Measurements from ENCODE around the gene SCARF2.
"Not testable (repeated sequence)": the region's sequence is repeated elsewhere in the genome, so short reads cannot be mapped to it uniquely, and the experiment has no call there.

The SCARF2 gene

DNA sequence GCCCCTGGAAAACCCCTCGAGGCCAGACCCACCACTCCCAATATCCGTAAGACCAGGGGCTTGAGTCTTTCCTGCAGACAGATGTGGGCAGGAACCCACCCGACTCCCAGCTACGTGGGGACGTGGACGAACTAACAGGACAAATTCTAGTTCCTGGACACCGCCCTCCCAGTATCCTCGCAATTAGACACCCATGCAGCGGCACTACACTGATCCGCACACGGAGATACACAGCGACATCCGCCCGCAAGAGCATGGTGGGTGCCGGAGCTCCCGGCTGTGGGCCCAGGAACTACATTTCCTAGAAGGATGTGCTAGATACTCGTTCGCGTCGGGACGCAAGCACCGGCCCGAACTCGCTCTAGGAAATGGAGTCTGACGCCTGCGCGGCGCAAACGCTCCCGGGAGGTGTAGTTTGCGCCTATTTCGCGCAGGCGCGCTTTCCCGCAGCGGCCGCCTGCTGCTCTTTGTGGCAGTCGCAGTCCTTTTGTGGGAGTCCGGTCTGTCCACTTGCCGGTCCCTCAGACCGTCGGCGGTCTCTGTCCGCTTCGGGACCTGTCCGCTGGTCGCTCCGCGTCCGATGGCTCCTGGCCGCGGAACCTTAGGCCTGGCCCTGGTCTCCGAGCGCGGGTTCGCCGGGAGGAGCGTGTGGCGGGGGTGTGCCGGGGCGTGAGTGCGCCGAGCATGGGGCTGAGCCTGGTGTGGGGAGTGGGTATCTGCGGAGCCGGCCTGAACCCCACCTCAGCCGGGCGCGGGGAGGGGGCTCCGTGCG is 43.7 kb downstream of the SCARF2 start, which contains the start of gene ZNF74:
ZNF74 (plus strand) TSS at position 447 of the 772 bp plus-strand sequence. CDS start 478 bp downstream, outside the sequence.
- TF ChIP-seq, protein P1, sequence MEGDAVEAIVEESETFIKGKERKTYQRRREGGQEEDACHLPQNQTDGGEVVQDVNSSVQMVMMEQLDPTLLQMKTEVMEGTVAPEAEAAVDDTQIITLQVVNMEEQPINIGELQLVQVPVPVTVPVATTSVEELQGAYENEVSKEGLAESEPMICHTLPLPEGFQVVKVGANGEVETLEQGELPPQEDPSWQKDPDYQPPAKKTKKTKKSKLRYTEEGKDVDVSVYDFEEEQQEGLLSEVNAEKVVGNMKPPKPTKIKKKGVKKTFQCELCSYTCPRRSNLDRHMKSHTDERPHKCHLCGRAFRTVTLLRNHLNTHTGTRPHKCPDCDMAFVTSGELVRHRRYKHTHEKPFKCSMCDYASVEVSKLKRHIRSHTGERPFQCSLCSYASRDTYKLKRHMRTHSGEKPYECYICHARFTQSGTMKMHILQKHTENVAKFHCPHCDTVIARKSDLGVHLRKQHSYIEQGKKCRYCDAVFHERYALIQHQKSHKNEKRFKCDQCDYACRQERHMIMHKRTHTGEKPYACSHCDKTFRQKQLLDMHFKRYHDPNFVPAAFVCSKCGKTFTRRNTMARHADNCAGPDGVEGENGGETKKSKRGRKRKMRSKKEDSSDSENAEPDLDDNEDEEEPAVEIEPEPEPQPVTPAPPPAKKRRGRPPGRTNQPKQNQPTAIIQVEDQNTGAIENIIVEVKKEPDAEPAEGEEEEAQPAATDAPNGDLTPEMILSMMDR (IDR thresholded peaks at IDR 0.05; ENCODE audit: poor library complexity, severe bottlenecking) = no peak
- Histone ChIP-seq H3K4me3 (ENCODE audit: severe bottlenecking) (peak within 1 kb of the TSS; percentile 79), H3K4me1 (ENCODE audit: insufficient read depth, poor library complexity, severe bottlenecking) (no peaks in the 10 kb centered on the region), H3K27ac (ENCODE audit: poor library complexity, severe bottlenecking) (no peak within 1 kb of the TSS), H3K9me3 (ENCODE audit: severe bottlenecking) (no peaks in the 10 kb centered on the region), H3K27me3 (ENCODE audit: insufficient read depth, poor library complexity, severe bottlenecking) (no peaks in the 10 kb centered on the region), H3K36me3 (ENCODE audit: low read depth) (no peaks in the 10 kb centered on the region)
- DNase-seq (ENCODE audit: low spot score) = no peak
- peak; percentile 92 for ATAC-seq (ENCODE audit: low read depth)

DNA sequence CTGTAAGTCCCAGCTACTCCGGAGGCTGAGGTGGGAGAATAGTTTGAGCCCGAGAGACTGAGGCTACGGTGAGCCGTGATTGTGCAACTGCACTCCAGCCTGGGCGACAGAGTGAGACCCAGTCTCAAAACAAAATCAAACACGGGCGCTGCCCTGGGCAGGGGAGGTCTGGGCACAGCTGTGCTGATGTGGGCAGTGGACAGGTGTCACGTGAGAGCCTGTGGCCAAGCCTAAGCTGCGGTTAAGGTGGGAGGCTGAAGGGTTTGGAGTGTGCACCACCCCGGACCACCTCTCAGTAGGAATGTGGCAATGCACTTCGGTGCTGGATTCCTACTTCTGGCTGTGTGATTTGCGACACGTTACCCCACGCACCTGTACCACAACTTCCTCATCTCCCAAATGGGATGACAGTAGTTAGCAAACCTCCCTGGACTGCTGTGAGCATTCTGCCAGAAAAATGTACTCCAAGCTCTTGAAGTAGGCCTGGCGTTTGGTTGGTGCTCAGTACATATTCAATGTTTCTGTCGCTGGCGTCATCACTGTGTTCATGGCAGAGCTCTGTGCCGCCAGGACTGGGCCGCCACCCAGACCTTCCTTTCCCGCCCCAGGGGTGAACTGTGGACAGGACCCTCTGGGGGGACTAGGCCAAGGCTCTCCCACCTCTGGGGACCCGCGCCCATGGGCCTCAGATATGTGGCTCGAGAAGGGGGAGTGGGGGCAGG is 44.5 kb downstream of the SCARF2 start:
- Histone ChIP-seq H3K4me1 (ENCODE audit: insufficient read depth, poor library complexity, severe bottlenecking) (no peaks in the 10 kb centered on the region), H3K36me3 (ENCODE audit: low read depth) (no peaks in the 10 kb centered on the region), H3K4me3 (ENCODE audit: severe bottlenecking) (peak overlapping the region; percentile 79), H3K9me3 (ENCODE audit: severe bottlenecking) (no peaks in the 10 kb centered on the region), H3K27ac (ENCODE audit: poor library complexity, severe bottlenecking) (no peak overlapping the region), H3K27me3 (ENCODE audit: insufficient read depth, poor library complexity, severe bottlenecking) (no peaks in the 10 kb centered on the region)
- TF ChIP-seq, protein P1 (IDR thresholded peaks at IDR 0.05; ENCODE audit: poor library complexity, severe bottlenecking) = no peak
- DNase-seq (ENCODE audit: low spot score) (no peak), ATAC-seq (ENCODE audit: low read depth) (no peak)

DNA sequence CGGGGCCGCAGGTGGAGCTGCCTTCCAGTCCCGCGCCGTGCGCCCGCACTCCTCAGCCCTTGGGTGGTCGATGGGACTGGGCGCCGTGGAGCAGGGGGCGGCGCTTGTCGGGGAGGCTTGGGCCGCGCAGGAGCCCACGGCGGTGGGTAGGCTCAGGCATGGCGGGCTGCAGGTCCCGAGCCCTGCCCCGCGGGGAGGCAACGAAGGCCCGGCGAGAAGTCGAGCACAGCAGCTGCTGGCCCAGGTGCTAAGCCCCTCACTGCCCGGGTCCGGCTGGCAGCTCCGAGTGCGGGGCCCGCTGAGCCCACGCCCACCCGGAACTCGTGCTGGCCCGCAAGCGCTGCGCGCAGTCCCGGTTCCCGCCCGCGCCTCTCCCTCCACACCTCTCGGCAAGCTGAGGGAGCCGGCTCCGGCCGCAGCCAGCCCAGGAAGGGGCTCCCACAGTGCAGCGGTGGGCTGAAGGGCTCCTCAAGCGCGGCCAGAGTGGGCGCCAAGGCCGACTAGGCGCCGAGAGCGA is 45.2 kb downstream of the SCARF2 start:
- H3K4me3 ChIP-seq (ENCODE audit: severe bottlenecking); H3K36me3 ChIP-seq (ENCODE audit: low read depth); H3K4me1 ChIP-seq (ENCODE audit: insufficient read depth, poor library complexity, severe bottlenecking); H3K27me3 ChIP-seq (ENCODE audit: insufficient read depth, poor library complexity, severe bottlenecking); ATAC-seq (ENCODE audit: low read depth); DNase-seq (ENCODE audit: low spot score); H3K27ac ChIP-seq (ENCODE audit: poor library complexity, severe bottlenecking); H3K9me3 ChIP-seq (ENCODE audit: severe bottlenecking): not testable (repeated sequence)

DNA sequence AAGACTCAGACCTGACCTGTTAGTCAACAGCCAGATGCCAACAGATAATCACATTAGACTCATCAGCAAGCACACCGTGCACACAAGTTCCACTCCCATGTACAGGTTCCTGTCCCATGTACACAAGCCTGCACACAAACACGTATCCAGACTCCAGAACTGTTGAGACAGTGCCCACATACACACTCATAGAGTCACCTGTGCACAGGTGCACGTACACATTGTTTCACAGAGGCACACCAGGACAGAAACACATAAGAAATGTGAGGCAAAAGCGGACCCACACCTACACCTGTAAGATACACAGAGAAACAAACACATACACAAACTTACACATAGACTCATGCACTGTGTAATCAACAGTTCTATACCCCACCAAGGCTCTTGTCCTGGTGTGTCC is 46.4 kb downstream of the SCARF2 start:
- ATAC-seq (ENCODE audit: low read depth) (no peak), DNase-seq (ENCODE audit: low spot score) (no peak)
- Histone ChIP-seq H3K36me3 (ENCODE audit: low read depth) (no peaks in the 10 kb centered on the region), H3K27me3 (ENCODE audit: insufficient read depth, poor library complexity, severe bottlenecking) (peaks cover under 1% of the 10 kb centered on the region), H3K4me3 (ENCODE audit: severe bottlenecking) (no peak overlapping the region), H3K4me1 (ENCODE audit: insufficient read depth, poor library complexity, severe bottlenecking) (no peaks in the 10 kb centered on the region), H3K27ac (ENCODE audit: poor library complexity, severe bottlenecking) (no peak overlapping the region), H3K9me3 (ENCODE audit: severe bottlenecking) (no peaks in the 10 kb centered on the region)
- TF ChIP-seq, protein P1 (IDR thresholded peaks at IDR 0.05; ENCODE audit: poor library complexity, severe bottlenecking) = no peak

DNA sequence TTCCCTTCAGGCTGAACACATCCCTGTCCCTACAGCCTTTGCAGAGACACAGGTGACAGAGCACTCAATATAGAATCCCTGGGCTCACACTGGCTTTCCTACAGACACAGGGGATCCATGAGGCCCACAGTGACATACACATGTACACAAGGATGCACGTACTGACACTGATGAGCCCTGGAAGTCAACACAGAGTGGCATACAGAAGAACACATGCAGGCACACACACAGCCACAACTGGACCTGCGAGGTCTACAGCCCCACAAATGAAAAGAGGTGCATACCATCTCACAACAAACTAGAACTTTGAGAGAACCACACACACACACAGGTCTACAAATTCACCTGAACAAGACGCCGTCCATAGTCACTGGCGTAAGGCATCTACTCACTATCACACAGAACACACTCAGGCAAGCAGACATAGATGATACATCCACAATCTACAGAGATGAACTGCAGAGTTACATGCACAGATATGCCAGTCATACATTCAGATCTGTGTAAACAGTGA is 47.2 kb downstream of the SCARF2 start:
- Histone ChIP-seq H3K36me3 (ENCODE audit: low read depth) (no peaks in the 10 kb centered on the region), H3K27me3 (ENCODE audit: insufficient read depth, poor library complexity, severe bottlenecking) (peaks cover 4% of the 10 kb centered on the region), H3K4me3 (ENCODE audit: severe bottlenecking) (no peak overlapping the region), H3K4me1 (ENCODE audit: insufficient read depth, poor library complexity, severe bottlenecking) (no peaks in the 10 kb centered on the region), H3K27ac (ENCODE audit: poor library complexity, severe bottlenecking) (no peak overlapping the region), H3K9me3 (ENCODE audit: severe bottlenecking) (no peaks in the 10 kb centered on the region)
- DNase-seq (ENCODE audit: low spot score) (no peak), ATAC-seq (ENCODE audit: low read depth) (no peak)
- TF ChIP-seq, protein P1 (IDR thresholded peaks at IDR 0.05; ENCODE audit: poor library complexity, severe bottlenecking) = no peak
